ENCODE measurements around the gene GRM1.

The GRM1 gene

GRCh38 chr6:146304181-146304580 is 275.3 kb downstream of the GRM1 start:
- TF ChIP-seq CTCF (IDR thresholded peaks at IDR 0.05; ENCODE audit: borderline replicate concordance, insufficient read depth, low read depth, low read length): no peak
- no peak overlapping the region for H3K4me3 ChIP-seq (ENCODE audit: low read depth, low read length)

- H3K4me3 ChIP-seq (ENCODE audit: low read depth, low read length): no peak overlapping the region
- TF ChIP-seq CTCF (IDR thresholded peaks at IDR 0.05; ENCODE audit: borderline replicate concordance, insufficient read depth, low read depth, low read length): no peak
These were observed 276.2 kb downstream of the GRM1 start for GRCh38 chr6:146305092-146305491.

GRCh38 chr6:146305951-146306350 is 277.1 kb downstream of the GRM1 start:
- TF ChIP-seq CTCF (IDR thresholded peaks at IDR 0.05; ENCODE audit: borderline replicate concordance, insufficient read depth, low read depth, low read length): no peak
- no peak overlapping the region for H3K4me3 ChIP-seq (ENCODE audit: low read depth, low read length)

GRCh38 chr6:146310628-146311027 is 281.8 kb downstream of the GRM1 start:
- no peak overlapping the region for H3K4me3 ChIP-seq (ENCODE audit: low read depth, low read length)
- TF ChIP-seq CTCF (IDR thresholded peaks at IDR 0.05; ENCODE audit: borderline replicate concordance, insufficient read depth, low read depth, low read length): no peak

GRCh38 chr6:146311079-146311478 is 282.2 kb downstream of the GRM1 start:
- no peak overlapping the region for H3K4me3 ChIP-seq (ENCODE audit: low read depth, low read length)
- no peak for TF ChIP-seq CTCF (IDR thresholded peaks at IDR 0.05; ENCODE audit: borderline replicate concordance, insufficient read depth, low read depth, low read length)

GRCh38 chr6:146312608-146313007 is 283.7 kb downstream of the GRM1 start:
- H3K4me3 ChIP-seq (ENCODE audit: low read depth, low read length): no peak overlapping the region
- TF ChIP-seq CTCF (IDR thresholded peaks at IDR 0.05; ENCODE audit: borderline replicate concordance, insufficient read depth, low read depth, low read length): no peak

- TF ChIP-seq CTCF (IDR thresholded peaks at IDR 0.05; ENCODE audit: borderline replicate concordance, insufficient read depth, low read depth, low read length): no peak
These were observed 286.7 kb downstream of the GRM1 start for GRCh38 chr6:146315381-146316174.

More at GRCh38 chr6:146315381-146316174, 286.7 kb downstream of the GRM1 start:
- no peak overlapping the region for H3K4me3 ChIP-seq (ENCODE audit: low read depth, low read length)

All from GM12875 (cell line).